Measurements from ENCODE around the gene TRIM51. TPM values are rescaled to one million over a fixed set of nuclear protein-coding genes. Genes with fewer than 3 reads are reported as not detected.

TRIM51 gene
- total and polyA plus RNA-seq, 2 of the 8 experiments (the other 6 are each of a cell fraction or from before 2014, with no cell fraction given), result not detected

- TF ChIP-seq CHD7 (IDR thresholded peaks at IDR 0.05; ENCODE audit: insufficient replicate concordance, low read length) (no peak), SP1 (IDR thresholded peaks at IDR 0.05; ENCODE audit: low read depth, low read length) (no peak), GABPA (IDR thresholded peaks at IDR 0.05; ENCODE audit: borderline replicate concordance, insufficient read depth, low read length) (no peak), TEAD4 (IDR thresholded peaks at IDR 0.05; ENCODE audit: low read depth, low read length) (no peak), POU5F1 (IDR thresholded peaks at IDR 0.05; ENCODE audit: low read depth, low read length) (no peak), CTCF (IDR thresholded peaks at IDR 0.05; ENCODE audit: control extremely low read depth in 1 of 3, insufficient read depth in 1 of 3, low read depth in 1 of 3, low read length in 3 of 3) (no peak), ZNF274 (IDR thresholded peaks at IDR 0.05; ENCODE audit: borderline replicate concordance, extremely low read depth, low read length) (no peak), PHF8 (conservative IDR thresholded peaks at IDR 0.05; ENCODE audit: low read depth, low read length) (no peak), ATF3 (IDR thresholded peaks at IDR 0.05; ENCODE audit: insufficient read depth, low read depth, low read length) (no peak)
Observed at GRCh38 chr11:55914482-55914881, 31.4 kb downstream of the TRIM51 start, which contains the start of gene OR5W2 (continued).
